GM12872 (cell line): ENCODE results near the gene PRDM11.

Source experiments
- CTCF ChIP-seq: IDR thresholded peaks from 3 replicates; pipeline ENCODE4 v1.5.1; 2011; ENCODE audit warnings: low read depth, mild to moderate bottlenecking, low read length, moderate library complexity; ENCODE audit not compliant: insufficient read depth

PRDM11 gene

GRCh38 chr11:45166604-45166897, 20.1 kb downstream of the PRDM11 start:
- TF ChIP-seq CTCF: no peak

GRCh38 chr11:45167283-45167682, 20.8 kb downstream of the PRDM11 start:
- TF ChIP-seq CTCF: no peak

DNA sequence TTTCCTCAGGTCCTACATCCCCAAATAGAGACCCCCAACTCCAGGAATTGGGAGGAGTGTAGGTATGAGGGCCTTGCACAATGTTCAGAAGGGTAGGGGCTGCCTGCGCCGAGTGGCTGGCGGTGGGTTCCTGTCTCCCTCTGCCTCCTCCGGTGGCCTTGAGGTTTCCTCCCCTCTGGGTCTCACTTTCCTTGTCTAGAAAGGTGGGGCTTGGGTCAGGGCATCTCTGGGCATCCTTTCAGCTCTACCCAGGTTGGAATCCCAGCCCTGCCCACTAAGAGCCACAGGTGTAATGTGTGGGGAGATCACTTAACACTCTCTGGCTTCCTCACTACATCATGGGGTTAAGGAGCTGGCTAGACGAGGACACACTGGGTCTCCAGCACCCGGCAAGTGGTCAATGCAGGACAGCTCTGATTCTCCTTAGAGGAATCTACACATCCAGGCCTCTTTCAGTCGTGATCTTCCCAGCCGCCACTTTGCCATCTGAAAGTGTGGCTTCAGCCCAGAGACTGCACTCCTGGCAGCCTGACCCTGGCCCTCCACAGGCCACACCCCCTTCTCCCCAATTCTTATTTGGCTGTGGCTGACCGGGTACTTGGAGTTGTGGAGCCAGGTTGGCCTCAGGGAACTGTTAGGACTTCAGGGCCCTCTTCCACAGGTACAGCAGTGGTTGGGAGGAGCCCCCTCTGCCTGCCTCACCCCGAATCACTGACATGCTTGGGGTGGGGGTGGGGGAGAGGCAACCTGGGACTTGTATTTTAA, 22.1 kb downstream of the PRDM11 start:
- no peak for TF ChIP-seq CTCF

- no peak for TF ChIP-seq CTCF
Observed at GRCh38 chr11:45169310-45170072, 23.1 kb downstream of the PRDM11 start.

GRCh38 chr11:45170484-45170883, 24.0 kb downstream of the PRDM11 start:
- no peak for TF ChIP-seq CTCF

GRCh38 chr11:45171550-45171949, 25.1 kb downstream of the PRDM11 start:
- TF ChIP-seq CTCF: no peak

DNA sequence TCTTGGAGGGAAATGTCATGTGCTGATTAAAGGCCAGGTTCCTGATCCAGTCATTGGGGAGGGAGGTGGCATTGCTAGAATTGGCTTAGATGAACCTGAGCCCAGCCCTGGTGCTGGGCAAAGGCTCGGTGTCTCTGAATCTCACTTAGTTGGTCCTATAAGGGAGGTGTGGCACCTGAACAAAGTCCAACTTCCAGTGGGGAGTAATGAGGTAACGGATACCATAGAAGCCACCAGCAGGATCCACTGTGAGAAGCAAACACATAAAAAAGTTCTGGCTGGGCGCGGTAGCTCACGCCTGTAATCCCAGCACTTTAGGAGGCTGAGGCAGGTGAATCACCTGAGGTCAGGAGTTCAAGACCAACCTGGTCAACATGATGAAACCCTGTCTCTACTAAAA, 26.6 kb downstream of the PRDM11 start:
- TF ChIP-seq CTCF: no peak
